Measurements from ENCODE around the gene SCO2.

The SCO2 gene

GRCh38 chr22:50489363-50490243 lies 35.8 kb downstream of the SCO2 start:
- DNase-seq, result no peak

DNA sequence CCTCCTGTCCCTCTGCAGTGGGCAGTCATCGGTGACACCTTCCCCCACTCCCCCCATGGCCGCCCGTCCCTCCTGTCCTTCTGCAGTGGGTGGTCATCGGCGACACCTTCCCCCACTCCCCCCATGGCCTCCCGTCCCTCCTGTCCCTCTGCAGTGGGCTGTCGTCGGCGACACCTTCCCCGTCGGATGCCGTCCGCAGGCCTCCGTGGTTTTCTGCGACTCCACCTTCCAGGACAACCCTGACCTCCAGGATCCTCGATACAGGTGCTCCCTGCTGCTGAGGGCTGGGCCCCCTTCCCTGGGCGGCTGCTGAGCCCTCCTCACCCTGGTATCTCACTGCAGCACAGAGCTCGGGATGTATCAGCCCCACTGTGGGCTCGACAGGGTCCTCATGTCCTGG lies 36.5 kb downstream of the SCO2 start:
- DNase-seq, result no peak

DNA sequence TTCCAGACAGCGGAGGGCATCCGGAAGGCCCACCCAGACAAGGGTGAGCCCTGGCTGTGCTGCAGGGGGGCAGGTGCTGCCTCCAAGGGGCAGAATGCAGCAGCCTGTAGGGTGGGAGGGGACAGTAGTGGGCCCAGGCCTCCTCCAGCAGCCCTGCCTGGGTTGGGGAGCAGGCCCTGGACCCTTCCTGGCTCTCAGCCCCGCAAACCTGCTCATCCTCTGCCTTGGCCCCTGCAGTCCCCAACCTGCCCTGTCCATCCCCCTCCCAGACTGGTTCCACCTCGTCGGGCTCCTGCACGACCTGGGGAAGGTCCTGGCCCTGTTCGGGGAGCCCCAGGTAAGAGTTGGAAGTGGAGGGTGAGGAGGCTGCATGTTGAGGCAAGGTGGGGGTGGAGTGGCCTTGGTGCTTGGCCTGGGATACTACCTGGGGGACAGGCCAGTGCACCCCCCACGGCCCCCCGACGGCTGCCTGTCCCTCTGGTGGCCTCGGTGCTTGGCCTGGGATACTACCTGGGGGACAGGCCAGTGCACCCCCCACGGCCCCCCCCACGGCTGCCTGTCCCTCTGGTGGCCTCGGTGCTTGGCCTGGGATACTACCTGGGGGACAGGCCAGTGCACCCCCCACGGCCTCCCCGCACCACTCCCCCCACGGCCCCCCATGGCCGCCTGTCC lies 37.3 kb downstream of the SCO2 start:
- DNase-seq, result no peak

- no peak for DNase-seq
Observed at GRCh38 chr22:50487290-50488005, 38.0 kb downstream of the SCO2 start.

- DNase-seq, result no peak
Observed at GRCh38 chr22:50486561-50487289, 38.7 kb downstream of the SCO2 start, which contains the start of gene MIOX. TSS of gene MIOX (plus strand) at chr22:50486859. CDS start at chr22:50486898, 39 bp downstream.

GRCh38 chr22:50485221-50486131 lies 39.9 kb downstream of the SCO2 start:
- DNase-seq, result no peak

DNA sequence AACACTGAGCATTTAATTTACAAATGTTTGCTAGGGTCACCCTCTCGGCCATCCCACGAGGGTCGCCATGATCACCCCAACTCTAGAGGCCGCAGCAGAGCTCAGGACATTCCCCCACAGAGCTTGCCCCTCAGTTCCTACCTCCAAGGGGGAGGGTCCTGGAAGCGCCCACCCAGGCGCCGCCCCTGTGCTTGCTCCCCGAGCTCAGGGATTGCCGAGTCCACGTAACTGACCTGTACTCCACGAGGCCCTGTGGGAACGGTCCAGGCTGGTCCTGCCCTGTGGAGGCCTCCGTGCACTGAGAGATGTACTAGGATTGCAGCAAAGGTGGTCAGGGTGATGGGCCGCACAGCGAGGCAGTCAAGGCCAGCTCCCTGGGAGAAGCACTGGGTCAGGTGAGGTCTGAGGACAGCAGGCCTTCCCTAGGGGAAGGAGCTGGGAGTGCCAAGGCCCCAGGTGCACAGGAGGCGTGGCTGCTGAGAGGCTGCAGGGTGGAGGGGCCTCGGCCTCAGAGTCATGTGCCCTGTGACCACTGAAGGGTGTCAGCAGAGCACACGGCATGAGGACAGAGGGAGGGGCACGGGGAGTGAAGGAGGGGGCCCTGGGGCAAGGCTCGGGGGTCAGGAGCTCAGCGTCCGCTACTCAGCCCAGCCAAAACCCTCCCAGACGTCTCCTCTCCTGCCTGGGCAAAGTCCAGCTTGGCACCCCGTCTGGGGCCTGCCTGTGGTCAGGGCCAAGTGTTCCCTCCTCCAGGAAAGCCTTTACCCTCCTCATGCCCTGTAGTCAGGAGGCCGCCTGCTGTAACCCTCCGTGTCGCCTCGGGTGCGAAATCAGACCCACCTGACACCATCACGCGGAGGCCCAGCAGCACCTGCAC lies 41.2 kb downstream of the SCO2 start:
- DNase-seq, result no peak

DNA sequence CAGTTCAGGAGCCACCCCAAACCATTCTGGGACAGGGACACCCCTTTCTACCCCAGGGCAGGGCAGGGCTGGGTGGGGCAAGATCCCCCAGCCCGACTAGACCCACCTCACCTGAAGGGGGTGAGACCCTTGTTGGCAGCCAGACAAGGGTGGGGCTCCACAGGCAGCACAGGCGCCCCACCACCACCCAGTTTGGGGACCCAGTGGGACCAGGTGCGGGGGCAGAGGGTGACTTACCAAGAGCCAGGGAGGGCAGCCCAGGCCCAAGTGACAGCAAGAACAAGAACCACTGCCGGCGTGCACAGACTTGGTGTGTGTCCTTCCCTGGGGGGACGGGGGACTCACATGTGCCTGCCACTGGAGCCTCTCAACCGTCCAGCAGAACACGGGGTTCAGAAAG lies 41.8 kb downstream of the SCO2 start:
- DNase-seq, result no peak

- no peak for DNase-seq
Observed at GRCh38 chr22:50483106-50483505, 42.3 kb downstream of the SCO2 start.

DNA sequence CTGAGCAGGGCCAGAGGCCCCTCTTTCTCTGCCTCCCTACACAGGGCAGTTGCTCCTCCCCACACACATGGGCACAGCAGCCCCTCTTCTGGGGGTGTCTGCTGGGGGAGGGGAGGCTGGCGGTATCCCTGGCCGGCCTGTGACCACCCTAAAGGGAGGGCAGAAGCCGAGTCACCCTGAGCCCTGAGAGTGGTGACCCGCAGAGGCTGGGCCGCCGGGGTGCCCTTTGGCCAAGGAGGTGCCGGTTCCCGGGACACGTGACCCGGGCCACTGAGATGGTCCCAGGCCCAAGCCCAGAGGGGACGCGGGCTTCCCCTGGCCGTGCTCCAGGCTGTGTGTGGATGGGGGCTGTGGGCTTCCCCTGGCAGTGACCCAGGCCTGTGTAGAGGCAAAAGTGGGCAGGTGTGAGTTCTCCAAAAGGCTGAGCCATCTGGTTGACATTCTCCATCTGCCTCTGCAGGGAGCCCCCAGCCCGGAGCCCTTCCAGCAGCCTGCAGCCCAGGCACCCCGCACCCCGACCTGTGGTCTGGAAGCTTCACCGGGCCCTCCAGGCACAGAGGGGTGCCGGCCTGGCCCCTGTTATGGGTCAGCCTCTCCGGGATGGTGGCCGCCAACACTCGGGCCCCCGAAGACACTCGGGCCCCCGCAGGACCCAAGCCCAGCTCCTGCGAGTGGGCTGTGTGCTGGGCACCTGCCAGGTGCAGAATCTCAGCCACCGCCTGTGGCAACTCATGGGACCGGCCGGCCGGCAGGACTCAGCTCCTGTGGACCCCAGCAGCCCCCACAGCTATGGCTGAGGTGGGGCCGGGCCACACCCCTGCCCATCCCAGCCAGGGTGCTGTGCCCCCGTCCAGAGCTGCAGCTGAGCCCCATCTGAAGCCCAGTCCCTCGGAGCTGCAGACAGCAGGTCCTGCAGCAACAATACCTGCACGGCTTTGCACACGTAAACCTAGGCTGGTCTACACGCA lies 43.0 kb downstream of the SCO2 start:
- DNase-seq, result no peak

GRCh38 chr22:50481440-50482106 lies 43.8 kb downstream of the SCO2 start, which contains the start of gene ADM2:
TSS of gene ADM2 (plus strand) at chr22:50481543. CDS start at chr22:50481848, 305 bp downstream.
- peak; percentile 39 for DNase-seq

- DNase-seq, result no peak
Observed at GRCh38 chr22:50481045-50481439, 44.4 kb downstream of the SCO2 start.

- DNase-seq, result no peak
Observed at GRCh38 chr22:50479721-50480120, 45.7 kb downstream of the SCO2 start.

DNA sequence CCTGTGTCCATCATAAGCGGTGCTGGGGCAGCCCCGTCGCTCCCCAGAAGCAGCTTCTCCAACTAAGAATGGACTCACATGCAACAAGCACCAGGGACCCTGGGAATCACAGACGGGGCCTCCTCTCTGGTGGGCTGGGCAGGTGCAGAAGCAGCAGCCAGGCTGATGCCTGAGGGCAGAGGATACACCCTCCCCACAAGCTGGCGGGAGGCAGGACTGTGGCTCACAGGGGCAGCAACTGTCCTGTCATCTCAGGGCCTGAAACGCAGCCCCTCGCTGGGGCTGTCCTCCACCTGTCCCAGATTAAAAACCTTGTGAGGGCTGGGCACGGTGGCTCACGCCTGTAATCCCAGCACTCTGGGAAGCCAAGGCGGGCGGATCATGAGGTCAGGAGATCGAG lies 47.5 kb downstream of the SCO2 start:
- DNase-seq, result no peak

DNA sequence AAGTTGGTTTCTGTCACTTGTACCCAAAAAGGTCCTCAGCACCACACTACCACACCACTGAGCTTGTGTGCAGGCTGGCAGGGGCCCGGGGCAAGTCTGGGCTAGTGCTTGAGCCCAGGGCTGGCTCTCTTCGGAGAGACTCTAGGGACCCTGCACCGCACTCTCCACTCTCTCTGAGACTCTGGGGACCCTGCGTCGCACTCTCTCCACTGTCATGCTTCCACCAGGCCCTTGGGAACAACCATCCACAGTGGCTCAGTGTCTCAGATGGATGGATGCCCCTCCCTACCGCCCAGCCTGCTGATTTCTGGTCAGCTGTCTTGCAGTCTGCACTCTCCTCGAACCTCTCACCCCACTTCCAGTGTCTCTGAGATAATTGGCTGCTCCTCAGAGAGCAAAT lies 48.5 kb downstream of the SCO2 start:
- DNase-seq, result no peak

- DNase-seq, result no peak
Observed at GRCh38 chr22:50475652-50476002, 49.8 kb downstream of the SCO2 start.

- peak; percentile 83 for DNase-seq
Observed at GRCh38 chr22:50474710-50475651, 50.4 kb downstream of the SCO2 start, which contains the start of gene SBF1. TSS of gene SBF1 (minus strand) at chr22:50475035. CDS start at chr22:50474840, 195 bp downstream.

Measured in fibroblast of skin of right quadriceps (primary cell).